Measurements from ENCODE around the gene RAP1A. TPM values are rescaled to one million over a fixed set of nuclear protein-coding genes. Genes with fewer than 3 reads are reported as not detected.

Gene RAP1A
- total and polyA plus RNA-seq, 10 donors, result 83.3 to 125 (median 105) TPM

GRCh38 chr1:111582016-111582415 is 37.6 kb upstream of the RAP1A start:
- no peaks in the 10 kb centered on the region for H3K27me3 ChIP-seq (replicated peaks in 1 of 7)
- peak overlapping the region in 6 of 8 donors; percentile 39 to 64 (median 48) for H3K27ac ChIP-seq
- H3K9me3 ChIP-seq, result no peaks in the 10 kb centered on the region
- no peak overlapping the region for H3K4me3 ChIP-seq
- 67 to 85% (median 82%) methylated on average over 1 of the region's 1 CpG for WGBS, 5 donors
- H3K4me1 ChIP-seq, result peaks cover 7 to 21% (median 14%) of the 10 kb centered on the region in 6 donors
- DNase-seq, result no peak
- no peaks in the 10 kb centered on the region for H3K36me3 ChIP-seq
- intact Hi-C loops (cut with DNase I; ENCODE audit: low total_unique reads), result no loop called here
- TF ChIP-seq POLR2AphosphoS5 (IDR thresholded peaks at IDR 0.05) (no peak), POLR2A (IDR thresholded peaks at IDR 0.05) (no peak)
- TF ChIP-seq, protein P1, sequence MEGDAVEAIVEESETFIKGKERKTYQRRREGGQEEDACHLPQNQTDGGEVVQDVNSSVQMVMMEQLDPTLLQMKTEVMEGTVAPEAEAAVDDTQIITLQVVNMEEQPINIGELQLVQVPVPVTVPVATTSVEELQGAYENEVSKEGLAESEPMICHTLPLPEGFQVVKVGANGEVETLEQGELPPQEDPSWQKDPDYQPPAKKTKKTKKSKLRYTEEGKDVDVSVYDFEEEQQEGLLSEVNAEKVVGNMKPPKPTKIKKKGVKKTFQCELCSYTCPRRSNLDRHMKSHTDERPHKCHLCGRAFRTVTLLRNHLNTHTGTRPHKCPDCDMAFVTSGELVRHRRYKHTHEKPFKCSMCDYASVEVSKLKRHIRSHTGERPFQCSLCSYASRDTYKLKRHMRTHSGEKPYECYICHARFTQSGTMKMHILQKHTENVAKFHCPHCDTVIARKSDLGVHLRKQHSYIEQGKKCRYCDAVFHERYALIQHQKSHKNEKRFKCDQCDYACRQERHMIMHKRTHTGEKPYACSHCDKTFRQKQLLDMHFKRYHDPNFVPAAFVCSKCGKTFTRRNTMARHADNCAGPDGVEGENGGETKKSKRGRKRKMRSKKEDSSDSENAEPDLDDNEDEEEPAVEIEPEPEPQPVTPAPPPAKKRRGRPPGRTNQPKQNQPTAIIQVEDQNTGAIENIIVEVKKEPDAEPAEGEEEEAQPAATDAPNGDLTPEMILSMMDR (IDR thresholded peaks at IDR 0.05 in 8 of 11, conservative IDR thresholded peaks at IDR 0.05 in 3 of 11), result no peak

DNA sequence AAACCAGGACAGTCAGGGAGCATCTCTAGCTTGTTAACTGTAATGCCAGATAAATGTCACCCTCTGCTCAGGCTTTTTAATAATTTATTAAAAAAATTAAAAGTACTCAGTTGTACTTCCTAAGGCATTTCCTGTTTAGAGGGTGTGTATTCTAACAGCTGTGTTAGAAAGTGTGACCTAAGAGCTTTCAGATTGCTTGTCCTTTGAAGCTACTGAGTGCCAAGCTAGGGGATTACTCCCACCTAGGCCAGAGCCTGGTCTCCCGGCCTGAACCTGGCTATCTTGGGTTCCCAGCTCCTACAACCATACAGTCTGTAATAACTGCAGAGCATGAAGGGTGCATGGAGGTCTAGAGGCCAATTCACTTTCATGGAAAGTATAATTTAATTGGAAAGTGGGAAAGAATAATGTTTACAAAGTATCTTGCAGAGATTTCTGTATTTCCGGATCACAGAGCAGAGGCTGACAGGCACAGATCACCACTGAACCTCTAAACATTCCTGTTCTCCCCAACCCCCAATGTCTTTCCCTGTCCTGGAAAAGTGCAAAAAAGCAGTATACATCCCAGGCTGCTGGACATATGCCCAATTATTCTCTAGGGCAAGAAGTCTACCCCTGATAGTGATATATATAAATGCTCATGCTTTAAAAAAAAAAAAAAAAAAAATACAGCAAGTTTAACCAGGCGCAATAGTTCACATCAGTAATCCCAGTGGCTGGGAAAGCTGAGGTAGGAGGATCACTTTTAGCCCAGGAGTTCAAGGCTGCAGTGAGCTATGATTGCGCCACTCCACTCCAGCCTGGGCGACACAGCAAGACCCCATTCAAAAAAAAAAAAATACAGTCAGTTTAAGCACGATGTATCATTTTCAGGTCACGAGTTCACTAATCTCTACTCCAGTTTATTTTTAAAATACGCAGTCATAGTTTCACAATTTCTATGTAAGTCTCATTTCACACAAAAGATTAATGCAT is 36.7 kb upstream of the RAP1A start:
- 73 to 86% (median 84%) methylated on average over 8 of the region's 8 CpGs for WGBS, 5 donors

DNA sequence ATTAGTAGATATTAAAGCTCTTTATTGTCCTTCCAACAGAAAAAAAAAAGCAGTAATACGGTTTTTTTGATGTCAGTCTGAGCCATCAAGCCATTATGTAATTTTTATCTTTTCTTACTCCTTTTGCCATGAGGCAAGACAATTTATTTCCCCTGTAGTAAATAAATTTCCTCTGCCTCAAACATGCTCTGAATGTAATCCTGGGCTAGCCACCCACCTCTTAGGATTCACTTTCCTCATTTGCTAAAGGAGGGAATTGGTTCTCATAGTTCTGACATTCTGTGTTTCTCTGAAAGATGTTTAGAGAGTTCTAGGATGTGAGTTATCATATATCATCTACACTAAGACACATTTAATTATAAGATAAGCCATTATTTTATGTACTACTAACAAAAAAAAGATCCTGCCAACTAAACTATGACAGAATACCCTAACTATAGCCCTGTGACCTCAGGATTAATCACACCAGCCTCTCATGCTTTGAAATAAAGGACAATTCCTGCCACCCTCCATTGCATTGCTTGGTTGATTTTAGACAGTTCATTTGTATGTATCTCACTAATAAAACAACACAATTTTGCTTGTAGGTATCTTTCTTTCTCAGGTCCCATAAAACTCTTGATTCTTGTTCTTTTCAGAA is 34.0 kb upstream of the RAP1A start:
- H3K36me3 ChIP-seq, result no peaks in the 10 kb centered on the region
- no peak overlapping the region for H3K4me3 ChIP-seq
- DNase-seq, result no peak
- H3K4me1 ChIP-seq, result peaks cover 7 to 26% (median 15%) of the 10 kb centered on the region in 6 donors
- intact Hi-C loops (cut with DNase I; ENCODE audit: low total_unique reads), result no loop called here
- H3K9me3 ChIP-seq, result no peaks in the 10 kb centered on the region
- no peak overlapping the region for H3K27ac ChIP-seq
- WGBS, 5 donors, result 71 to 91% (median 80%) methylated on average over 1 of the region's 1 CpG
- TF ChIP-seq, protein P1 (IDR thresholded peaks at IDR 0.05 in 8 of 11, conservative IDR thresholded peaks at IDR 0.05 in 3 of 11), result no peak
- TF ChIP-seq POLR2A (IDR thresholded peaks at IDR 0.05) (no peak), POLR2AphosphoS5 (IDR thresholded peaks at IDR 0.05) (no peak)
- H3K27me3 ChIP-seq (replicated peaks in 1 of 7), result no peaks in the 10 kb centered on the region

More for the DNA sequence above, 36.7 kb upstream of the RAP1A start:
- Histone ChIP-seq H3K27ac (peak overlapping the region in 6 of 8 donors; percentile 39 to 64 (median 48)), H3K4me1 (peaks cover 7 to 21% (median 15%) of the 10 kb centered on the region in 6 donors), H3K36me3 (no peaks in the 10 kb centered on the region), H3K27me3 (replicated peaks in 1 of 7) (no peaks in the 10 kb centered on the region), H3K4me3 (no peak overlapping the region), H3K9me3 (no peaks in the 10 kb centered on the region)
- intact Hi-C loops (cut with DNase I; ENCODE audit: low total_unique reads), result no loop called here
- TF ChIP-seq POLR2AphosphoS5 (IDR thresholded peaks at IDR 0.05) (no peak), POLR2A (IDR thresholded peaks at IDR 0.05) (no peak)
- TF ChIP-seq, protein P1 (IDR thresholded peaks at IDR 0.05 in 8 of 11, conservative IDR thresholded peaks at IDR 0.05 in 3 of 11), result no peak
- DNase-seq, result no peak

DNA sequence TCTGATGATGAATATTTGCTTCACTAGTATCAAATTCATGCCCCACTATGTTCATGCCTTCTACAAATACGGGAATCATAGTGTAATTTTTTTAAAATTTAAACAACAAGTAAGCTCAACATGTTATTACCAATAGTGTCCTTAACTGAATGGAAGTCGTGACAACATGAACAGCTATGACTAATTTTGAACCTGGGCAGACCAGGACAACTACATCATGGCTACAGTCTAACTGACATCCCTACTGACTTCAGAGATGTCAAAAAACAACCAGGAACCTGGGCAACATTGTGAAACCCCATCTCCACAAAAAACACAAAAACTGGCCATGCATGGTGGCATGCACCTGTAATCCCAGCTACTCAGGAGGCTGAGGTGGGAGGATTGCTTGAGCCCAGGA is 33.5 kb upstream of the RAP1A start:
- WGBS, 5 donors, result 83 to 95% (median 93%) methylated on average over 2 of the region's 2 CpGs
- Histone ChIP-seq H3K27me3 (replicated peaks in 1 of 7) (no peaks in the 10 kb centered on the region), H3K4me1 (peaks cover 7 to 27% (median 15%) of the 10 kb centered on the region in 6 donors), H3K9me3 (no peaks in the 10 kb centered on the region), H3K36me3 (no peaks in the 10 kb centered on the region), H3K27ac (no peak overlapping the region), H3K4me3 (no peak overlapping the region)
- no peak for DNase-seq
- intact Hi-C loops (cut with DNase I; ENCODE audit: low total_unique reads), result no loop called here
- TF ChIP-seq, protein P1 (IDR thresholded peaks at IDR 0.05 in 8 of 11, conservative IDR thresholded peaks at IDR 0.05 in 3 of 11), result no peak
- no peak for TF ChIP-seq POLR2A (IDR thresholded peaks at IDR 0.05)
- no peak for TF ChIP-seq POLR2AphosphoS5 (IDR thresholded peaks at IDR 0.05)

Measured in spleen (tissue), 11 donors.